ENCODE data around the gene HBA1. TPM values are rescaled to one million over a fixed set of nuclear protein-coding genes. Genes with fewer than 3 reads are reported as not detected.
"Not testable (repeated sequence)": the region's sequence is repeated elsewhere in the genome, so short reads cannot be mapped to it uniquely, and the experiment has no call there.

Gene HBA1
- total and polyA plus RNA-seq, 8 donors: 0.85 to 51.7 (median 3.4) TPM

GRCh38 chr16:154217-155030 is 22.1 kb upstream of the HBA1 start:
- Histone ChIP-seq H3K27me3 (no peaks in the 10 kb centered on the region), H3K36me3 (no peaks in the 10 kb centered on the region), H3K4me1 (peaks cover 0 to 5% (median 3%) of the 10 kb centered on the region in 3 donors), H3K9me3 (no peaks in the 10 kb centered on the region), H3K27ac (no peak overlapping the region), H3K4me3 (peak overlapping the region; percentile 16 to 53 (median 42))
- DNase-seq (no peak), ATAC-seq (peak; percentile 70 to 90 (median 79)), FAIRE-seq (no peak)
- intact Hi-C loops (cut with DNase I): no loop called here
- 2% methylated on average over 49 to 53 of the region's 59 CpGs for WGBS, 2 donors
- no peak for TF ChIP-seq CTCF (IDR thresholded peaks at IDR 0.05)

GRCh38 chr16:155031-155398 is 21.5 kb upstream of the HBA1 start:
- ATAC-seq (no peak), FAIRE-seq (no peak), DNase-seq (no peak)
- intact Hi-C loops (cut with DNase I): no loop called here
- Histone ChIP-seq H3K4me3 (peak overlapping the region in 1 of 4 donors; percentile 53), H3K4me1 (peaks cover 0 to 5% (median 3%) of the 10 kb centered on the region in 3 donors), H3K27ac (no peak overlapping the region), H3K36me3 (no peaks in the 10 kb centered on the region), H3K27me3 (no peaks in the 10 kb centered on the region), H3K9me3 (no peaks in the 10 kb centered on the region)
- no peak for TF ChIP-seq CTCF (IDR thresholded peaks at IDR 0.05)
- WGBS, 2 donors: 62 to 67% methylated on average over 7 of the region's 7 CpGs

- 48 to 59% methylated on average over 6 of the region's 6 CpGs for WGBS, 2 donors
- no peak for DNase-seq
- no peak for ATAC-seq
- H3K9me3 ChIP-seq: no peaks in the 10 kb centered on the region
- no peak overlapping the region for H3K4me3 ChIP-seq
- no peak for FAIRE-seq
- TF ChIP-seq CTCF (IDR thresholded peaks at IDR 0.05): no peak
- H3K36me3 ChIP-seq: no peaks in the 10 kb centered on the region
- H3K27ac ChIP-seq: no peak overlapping the region
- H3K27me3 ChIP-seq: no peaks in the 10 kb centered on the region
- H3K4me1 ChIP-seq: peaks cover 0 to 5% (median 3%) of the 10 kb centered on the region in 3 donors
- intact Hi-C loops (cut with DNase I): no loop called here
These were observed 17.2 kb upstream of the HBA1 start for GRCh38 chr16:159136-159849.

GRCh38 chr16:160242-160641 is 16.2 kb upstream of the HBA1 start:
- H3K27ac ChIP-seq; ATAC-seq; H3K4me3 ChIP-seq; intact Hi-C loops (cut with DNase I); H3K9me3 ChIP-seq; H3K27me3 ChIP-seq; FAIRE-seq; H3K36me3 ChIP-seq; H3K4me1 ChIP-seq: not testable (repeated sequence)
- peak in 1 of 6 donors; percentile 16 for DNase-seq
- WGBS, 2 donors: 55 to 62% methylated on average over 20 of the region's 20 CpGs

GRCh38 chr16:160691-161190 is 15.7 kb upstream of the HBA1 start:
- Histone ChIP-seq H3K36me3 (no peaks in the 10 kb centered on the region), H3K27ac (no peak overlapping the region), H3K27me3 (peaks cover 0 to 6% (median 2%) of the 10 kb centered on the region in 4 donors), H3K4me1 (peaks cover 0 to 8% (median 6%) of the 10 kb centered on the region in 3 donors), H3K4me3 (no peak overlapping the region), H3K9me3 (no peaks in the 10 kb centered on the region)
- no peak for TF ChIP-seq CTCF (IDR thresholded peaks at IDR 0.05)
- intact Hi-C loops (cut with DNase I): no loop called here
- 43 to 58% methylated on average over 17 to 18 of the region's 18 CpGs for WGBS, 2 donors
- ATAC-seq: no peak
- DNase-seq: peak in 1 of 6 donors; percentile 45
- no peak for FAIRE-seq
